Neuronal stem cell (in vitro differentiated cells): ENCODE data around the gene SLC36A2.

ENCODE experiments used
- DNase-seq: peaks from one replicate; pipeline ENCODE4 v3.0.0-alpha.2; 2013; ENCODE audit warnings: low spot score
- H2AFZ ChIP-seq: one replicate; pipeline ENCODE4 v1.6.1; 2013; ENCODE audit warnings: mild to moderate bottlenecking, low read length, inconsistent platforms
- H2AK5ac ChIP-seq: 2 replicates; pipeline ENCODE4 v1.6.1; 2013; ENCODE audit warnings: low read depth, mild to moderate bottlenecking, inconsistent platforms, low read length, moderate library complexity, mixed read lengths
- H2BK120ac ChIP-seq: 2 replicates; pipeline ENCODE4 v1.6.1; 2013; ENCODE audit warnings: low read depth, mild to moderate bottlenecking, inconsistent platforms, low read length, moderate library complexity, mixed read lengths
- H2BK12ac ChIP-seq: one replicate; pipeline ENCODE4 v1.6.1; 2013; ENCODE audit warnings: low read length, inconsistent platforms
- H2BK15ac ChIP-seq: 2 replicates; pipeline ENCODE4 v1.6.1; 2013; ENCODE audit warnings: mild to moderate bottlenecking, low read length, inconsistent platforms, mixed read lengths
- H2BK5ac ChIP-seq: one replicate; pipeline ENCODE4 v1.6.1; 2013; ENCODE audit warnings: inconsistent platforms, mild to moderate bottlenecking, low read length, moderate library complexity
- H3K14ac ChIP-seq: one replicate; pipeline ENCODE4 v1.6.1; 2013; ENCODE audit warnings: low read length, inconsistent platforms
- H3K18ac ChIP-seq: 2 replicates; pipeline ENCODE4 v1.6.1; 2013; ENCODE audit warnings: low read length, inconsistent platforms
- H3K23ac ChIP-seq: 2 replicates; pipeline ENCODE4 v1.6.1; 2013; ENCODE audit warnings: low read depth, mild to moderate bottlenecking, mixed read lengths, low read length, inconsistent platforms; ENCODE audit not compliant: poor library complexity
- H3K27ac ChIP-seq: replicated peaks from 3 replicates; pipeline ENCODE4 v1.5.1; 2013; ENCODE audit warnings: low read length, inconsistent platforms
- H3K27me3 ChIP-seq, 3 experiments: 2 replicates each; pipeline ENCODE4 v1.6.1; 2013; ENCODE audit warnings: low read length in 3 of 3, mild to moderate bottlenecking in 2 of 3, inconsistent platforms in 1 of 3, low read depth in 1 of 3, mixed read lengths in 1 of 3, moderate library complexity in 1 of 3; ENCODE audit not compliant: control insufficient read depth in 3 of 3, insufficient read depth in 3 of 3
- H3K36me3 ChIP-seq, 2 donors: replicated peaks in 1 of 2; 2 replicates each; pipeline ENCODE4 v1.6.1; 2013; ENCODE audit warnings: low read length in 2 of 2; ENCODE audit not compliant: control insufficient read depth in 2 of 2, insufficient read depth in 2 of 2
- H3K4ac ChIP-seq: 2 replicates; pipeline ENCODE4 v1.6.1; 2013; ENCODE audit warnings: inconsistent platforms, mild to moderate bottlenecking, low read length, moderate library complexity
- H3K4me1 ChIP-seq, 2 donors: 1 replicate in 1 of 2; 2 replicates in 1 of 2; pipeline ENCODE4 v1.6.1; 2013; ENCODE audit warnings: low read length in 2 of 2, low read depth in 1 of 2; ENCODE audit not compliant: control insufficient read depth in 2 of 2, insufficient read depth in 1 of 2
- H3K4me2 ChIP-seq: one replicate; pipeline ENCODE4 v1.6.1; 2013; ENCODE audit warnings: mild to moderate bottlenecking, low read length, inconsistent platforms; ENCODE audit not compliant: insufficient read depth, poor library complexity, severe bottlenecking
- H3K4me3 ChIP-seq, 2 donors: 2 replicates each; pipeline ENCODE4 v1.5.1; 2013; ENCODE audit warnings: low read length in 2 of 2, mild to moderate bottlenecking in 2 of 2, inconsistent platforms in 1 of 2, moderate library complexity in 1 of 2
- H3K79me1 ChIP-seq: one replicate; pipeline ENCODE4 v1.6.1; 2013; ENCODE audit warnings: low read depth, mild to moderate bottlenecking, inconsistent platforms, low read length, moderate library complexity
- H3K9ac ChIP-seq: one replicate; pipeline ENCODE4 v1.6.1; 2013; ENCODE audit warnings: mild to moderate bottlenecking, low read depth, low read length, inconsistent platforms; ENCODE audit not compliant: poor library complexity
- H3K9me3 ChIP-seq, 2 donors: replicated peaks in 1 of 2; 2 replicates each; pipeline versions ENCODE3 to v1.6.1; 2013; ENCODE audit warnings: low read length in 2 of 2, mild to moderate bottlenecking in 2 of 2, inconsistent platforms in 1 of 2, low read depth in 1 of 2, mixed read lengths in 1 of 2, moderate library complexity in 1 of 2; ENCODE audit not compliant: control insufficient read depth in 2 of 2, insufficient read depth in 1 of 2
- H4K8ac ChIP-seq: one replicate; pipeline ENCODE4 v1.6.1; 2013; ENCODE audit warnings: low read depth, mild to moderate bottlenecking, inconsistent platforms, low read length, moderate library complexity
- H4K91ac ChIP-seq: one replicate; pipeline ENCODE4 v1.6.1; 2013; ENCODE audit warnings: low read length, low read depth, mild to moderate bottlenecking, inconsistent platforms; ENCODE audit not compliant: poor library complexity
- WGBS, 2 donors: extraction: QIAGEN DNeasy Blood & Tissue Kit; methylation state at CpG; one replicate each; pipeline ENCODE4 v1.1.7; 2013; ENCODE audit warnings: missing lambda C conversion rate in 2 of 2, mixed read lengths in 1 of 2; ENCODE audit not compliant: insufficient read length in 2 of 2, insufficient replicate concordance in 1 of 2; ENCODE audit errors: extremely low coverage in 2 of 2; 5-methylcytosine and 5-hydroxymethylcytosine counted together

The SLC36A2 gene

GRCh38 chr5:151296974-151297373 is 50.4 kb downstream of the SLC36A2 start:
- WGBS, 2 donors: no CpG with 5 or more reads among the region's 2 CpGs
- Histone ChIP-seq H3K27me3 (no peaks in the 10 kb centered on the region), H3K4ac (no peak overlapping the region)

GRCh38 chr5:151296478-151296830 is 50.9 kb downstream of the SLC36A2 start:
- Histone ChIP-seq H4K8ac (no peak overlapping the region), H3K4ac (no peak overlapping the region), H3K23ac (no peak overlapping the region), H3K4me1 (peaks cover 0 to 2% of the 10 kb centered on the region in 2 donors), H3K27ac (no peak overlapping the region), H3K4me2 (no peak overlapping the region), H3K4me3 (no peak overlapping the region), H2BK5ac (no peak overlapping the region), H2AFZ (no peak overlapping the region), H2BK12ac (no peak overlapping the region), H2BK15ac (no peak overlapping the region), H3K9ac (no peak overlapping the region), H3K9me3 (no peaks in the 10 kb centered on the region), H3K79me1 (no peaks in the 10 kb centered on the region), H3K18ac (no peak overlapping the region), H2AK5ac (no peak overlapping the region), H4K91ac (no peak overlapping the region), H3K14ac (no peak overlapping the region), H2BK120ac (no peak overlapping the region), H3K36me3 (no peaks in the 10 kb centered on the region), H3K27me3 (no peaks in the 10 kb centered on the region)
- DNase-seq: no peak
- WGBS, 2 donors: no CpG with 5 or more reads among the region's 1 CpG

More at GRCh38 chr5:151296974-151297373, 50.4 kb downstream of the SLC36A2 start:
- Histone ChIP-seq H3K9ac (no peak overlapping the region), H3K36me3 (no peaks in the 10 kb centered on the region), H3K4me3 (no peak overlapping the region), H3K4me2 (no peak overlapping the region), H3K18ac (no peak overlapping the region), H2BK120ac (no peak overlapping the region), H4K91ac (no peak overlapping the region), H3K23ac (no peak overlapping the region), H3K4me1 (peaks cover 0 to 2% of the 10 kb centered on the region in 2 donors), H3K9me3 (no peaks in the 10 kb centered on the region), H2BK15ac (no peak overlapping the region), H4K8ac (no peak overlapping the region), H2AFZ (no peak overlapping the region), H2AK5ac (no peak overlapping the region), H2BK12ac (no peak overlapping the region), H2BK5ac (no peak overlapping the region), H3K27ac (no peak overlapping the region), H3K79me1 (no peaks in the 10 kb centered on the region), H3K14ac (no peak overlapping the region)
- DNase-seq: no peak

- no peak overlapping the region for H2BK15ac ChIP-seq
- H2BK5ac ChIP-seq: no peak overlapping the region
- H3K9me3 ChIP-seq: no peaks in the 10 kb centered on the region
- no peak overlapping the region for H2AFZ ChIP-seq
- no peak overlapping the region for H3K23ac ChIP-seq
- H2AK5ac ChIP-seq: no peak overlapping the region
- no peak overlapping the region for H4K91ac ChIP-seq
- H3K14ac ChIP-seq: no peak overlapping the region
- H3K27ac ChIP-seq: no peak overlapping the region
- no peak overlapping the region for H3K4me3 ChIP-seq
- no peak overlapping the region for H4K8ac ChIP-seq
- no peaks in the 10 kb centered on the region for H3K27me3 ChIP-seq
- no peak overlapping the region for H3K4me2 ChIP-seq
- H2BK12ac ChIP-seq: no peak overlapping the region
- DNase-seq: no peak
- H3K4me1 ChIP-seq: peaks cover 0 to 2% of the 10 kb centered on the region in 2 donors
- no peak overlapping the region for H3K4ac ChIP-seq
- no peak overlapping the region for H3K18ac ChIP-seq
- no peaks in the 10 kb centered on the region for H3K36me3 ChIP-seq
- WGBS, 2 donors: no CpG with 5 or more reads among the region's 7 CpGs
- H3K79me1 ChIP-seq: no peaks in the 10 kb centered on the region
- H3K9ac ChIP-seq: no peak overlapping the region
- H2BK120ac ChIP-seq: no peak overlapping the region
Observed at GRCh38 chr5:151295791-151296477, 51.4 kb downstream of the SLC36A2 start.

- Histone ChIP-seq H3K9me3 (no peaks in the 10 kb centered on the region), H3K14ac (no peak overlapping the region), H3K23ac (no peak overlapping the region), H3K4me3 (no peak overlapping the region), H3K4me1 (peaks cover 0 to 2% of the 10 kb centered on the region in 2 donors), H2BK120ac (no peak overlapping the region), H3K4ac (no peak overlapping the region), H4K91ac (no peak overlapping the region), H3K27ac (no peak overlapping the region), H3K36me3 (no peaks in the 10 kb centered on the region), H4K8ac (no peak overlapping the region), H2AK5ac (no peak overlapping the region), H3K4me2 (no peak overlapping the region), H2BK12ac (no peak overlapping the region), H3K79me1 (no peaks in the 10 kb centered on the region), H3K27me3 (no peaks in the 10 kb centered on the region), H2BK15ac (no peak overlapping the region), H3K18ac (no peak overlapping the region), H2AFZ (no peak overlapping the region), H2BK5ac (no peak overlapping the region), H3K9ac (no peak overlapping the region)
- DNase-seq: no peak
- no CpG with 5 or more reads among the region's 5 CpGs for WGBS, 2 donors
Observed at GRCh38 chr5:151295138-151295537, 52.2 kb downstream of the SLC36A2 start.
